Neural progenitor cell (in vitro differentiated cells): ENCODE data around the gene HMSD.

ENCODE experiments used
- EZH2phosphoT487 ChIP-seq: fragments of 200-600 bp; sonication (generic); IDR thresholded peaks from 2 replicates; pipeline ENCODE4 v1.6.1; 2017; ENCODE audit warnings: antibody characterized with exemption
- TF ChIP-seq, protein P1 (sequence below): fragments of 200-600 bp; sonication (generic); IDR thresholded peaks from 2 replicates; pipeline ENCODE4 v1.5.1; 2017; ENCODE audit warnings: antibody characterized with exemption, mild to moderate bottlenecking

DNA sequence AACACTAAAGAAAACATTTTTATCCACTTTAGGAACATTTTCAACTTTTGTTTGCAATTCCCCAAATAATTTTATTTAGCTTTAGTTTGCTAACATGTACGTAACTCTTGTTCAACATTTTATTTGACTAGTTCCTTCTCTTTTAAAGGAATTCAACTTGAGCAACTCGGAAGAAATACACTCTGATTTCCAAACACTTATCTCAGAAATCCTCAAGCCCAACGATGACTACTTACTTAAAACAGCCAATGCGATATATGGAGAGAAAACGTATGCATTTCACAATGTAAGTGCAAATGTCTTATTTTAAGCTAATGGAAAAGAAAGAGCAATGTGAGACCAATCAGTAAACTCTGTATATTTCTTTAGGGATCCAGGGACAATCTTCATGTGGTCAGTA, 31.3 kb upstream of the HMSD start:
- TF ChIP-seq, protein P1, sequence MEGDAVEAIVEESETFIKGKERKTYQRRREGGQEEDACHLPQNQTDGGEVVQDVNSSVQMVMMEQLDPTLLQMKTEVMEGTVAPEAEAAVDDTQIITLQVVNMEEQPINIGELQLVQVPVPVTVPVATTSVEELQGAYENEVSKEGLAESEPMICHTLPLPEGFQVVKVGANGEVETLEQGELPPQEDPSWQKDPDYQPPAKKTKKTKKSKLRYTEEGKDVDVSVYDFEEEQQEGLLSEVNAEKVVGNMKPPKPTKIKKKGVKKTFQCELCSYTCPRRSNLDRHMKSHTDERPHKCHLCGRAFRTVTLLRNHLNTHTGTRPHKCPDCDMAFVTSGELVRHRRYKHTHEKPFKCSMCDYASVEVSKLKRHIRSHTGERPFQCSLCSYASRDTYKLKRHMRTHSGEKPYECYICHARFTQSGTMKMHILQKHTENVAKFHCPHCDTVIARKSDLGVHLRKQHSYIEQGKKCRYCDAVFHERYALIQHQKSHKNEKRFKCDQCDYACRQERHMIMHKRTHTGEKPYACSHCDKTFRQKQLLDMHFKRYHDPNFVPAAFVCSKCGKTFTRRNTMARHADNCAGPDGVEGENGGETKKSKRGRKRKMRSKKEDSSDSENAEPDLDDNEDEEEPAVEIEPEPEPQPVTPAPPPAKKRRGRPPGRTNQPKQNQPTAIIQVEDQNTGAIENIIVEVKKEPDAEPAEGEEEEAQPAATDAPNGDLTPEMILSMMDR, result no peak
- TF ChIP-seq EZH2phosphoT487, result no peak
